ENCODE results near the gene NID1. TPM values are rescaled to one million over a fixed set of nuclear protein-coding genes. Genes with fewer than 3 reads are reported as not detected.

NID1 gene
- total and polyA plus RNA-seq, 2 donors (not counting 3 experiments of a cell fraction or from before 2014, with no cell fraction given): 87.0 to 109 TPM

GRCh38 chr1:236052232-236052993 lies 12.5 kb downstream of the NID1 start:
- CTCF ChIA-PET: interaction anchor here (1.2 to 2.1 kb wide), 3 partner anchors 78 to 539 kb away, joined by 3 to 16 read pairs (median 4); no protein-coding TSS in a partner anchor

More at GRCh38 chr1:236052232-236052993, 12.5 kb downstream of the NID1 start:
- Histone ChIP-seq H2AFZ (ENCODE audit: low read depth, low read length) (no peak overlapping the region), H3K9me3 (replicated peaks; ENCODE audit: control insufficient read depth, insufficient read depth, low read length) (no peaks in the 10 kb centered on the region), H3K27me3 (ENCODE audit: control insufficient read depth in 2 of 2, insufficient read depth in 2 of 2, low read length in 2 of 2) (no peaks in the 10 kb centered on the region), H3K9me1 (replicated peaks; ENCODE audit: control insufficient read depth, extremely low read depth, insufficient read depth, low read length) (no peaks in the 10 kb centered on the region), H3K27ac (ENCODE audit: insufficient read depth, low read depth, low read length) (no peak overlapping the region), H3K36me3 (ENCODE audit: control insufficient read depth in 2 of 2, extremely low read depth in 1 of 2, insufficient read depth in 2 of 2, low read length in 2 of 2) (peaks cover 0 to 3% of the 10 kb centered on the region in 2 experiments), H3K4me3 (replicated peaks in 1 of 3; ENCODE audit: insufficient read depth in 1 of 3, low read depth in 1 of 3, low read length in 3 of 3) (no peak overlapping the region), H3K4me1 (ENCODE audit: control insufficient read depth, extremely low read depth, insufficient read depth, low read length) (no peaks in the 10 kb centered on the region), H3K79me2 (ENCODE audit: control insufficient read depth, insufficient read depth, low read length) (no peaks in the 10 kb centered on the region), H3K4me2 (ENCODE audit: insufficient read depth, low read length) (no peak overlapping the region), H4K20me1 (replicated peaks; ENCODE audit: control insufficient read depth, extremely low read depth, insufficient read depth, low read length) (no peaks in the 10 kb centered on the region), H3K9ac (replicated peaks; ENCODE audit: extremely low read depth, insufficient read depth, low read length) (no peak overlapping the region)
- TF ChIP-seq MYC (IDR thresholded peaks at IDR 0.05; ENCODE audit: low read depth, low read length) (no peak), FOS (IDR thresholded peaks at IDR 0.05; ENCODE audit: borderline replicate concordance, insufficient read depth, low read length) (no peak), EZH2 (IDR thresholded peaks at IDR 0.05; ENCODE audit: borderline replicate concordance, low read depth, low read length, severe bottlenecking) (no peak), MAX (IDR thresholded peaks at IDR 0.05; ENCODE audit: insufficient read depth, insufficient read length) (no peak), POLR2A (IDR thresholded peaks at IDR 0.05; ENCODE audit: low read depth, low read length) (no peak), GATA2 (IDR thresholded peaks at IDR 0.05; ENCODE audit: insufficient read depth, insufficient read length, low read depth, low read length) (no peak), POLR2AphosphoS5 (IDR thresholded peaks at IDR 0.05; ENCODE audit: insufficient read depth, low read depth, low read length) (no peak), JUN (IDR thresholded peaks at IDR 0.05; ENCODE audit: borderline replicate concordance, insufficient read depth, insufficient read length, low read depth) (no peak), CTCF (IDR thresholded peaks at IDR 0.05; ENCODE audit: extremely low read depth in 1 of 2, insufficient read depth in 1 of 2, low read depth in 1 of 2, low read length in 2 of 2) (no peak)
- no peak for FAIRE-seq
- dilution Hi-C loops (cut with MboI; ENCODE audit: extremely low pct_ligation_motif_present, low sequenced_read_pairs) (no loop called here), intact Hi-C loops (cut with micrococcal nuclease) (no loop called here)
- DNase-seq (ENCODE audit: low read depth, low spot score): no peak
- BruUV-seq (replicated peaks): no TSS peak
- POLR2A ChIA-PET: no interaction called here

Data from endothelial cell of umbilical vein (primary cell).